Astrocyte (in vitro differentiated cells and primary cell): ENCODE results near the gene ZNF385C. TPM values are rescaled to one million over a fixed set of nuclear protein-coding genes. Genes with fewer than 3 reads are reported as not detected.

Source experiments
- DNase-seq: peaks from one replicate; pipeline ENCODE4 v3.0.0-alpha.2; 2010; ENCODE audit warnings: low read depth
- FAIRE-seq: peaks from 2 replicates; lab custom pipeline; 2011; peaks lifted over from hg19 to GRCh38; lab: Jason Lieb, UNC
- H2AFZ ChIP-seq: 2 replicates; pipeline ENCODE4 v1.6.0; 2012; ENCODE audit warnings: low read depth, low read length, inconsistent platforms
- H3K27ac ChIP-seq: 2 replicates; pipeline ENCODE4 v1.5.1; 2011; ENCODE audit warnings: low read depth, low read length, inconsistent platforms
- H3K27me3 ChIP-seq: 2 replicates; pipeline ENCODE4 v1.6.0; 2011; ENCODE audit warnings: low read length, inconsistent platforms; ENCODE audit not compliant: insufficient read depth
- H3K36me3 ChIP-seq: 2 replicates; pipeline ENCODE4 v1.5.1; 2011; ENCODE audit warnings: low read length, inconsistent platforms; ENCODE audit not compliant: insufficient read depth
- H3K4me1 ChIP-seq: 2 replicates; pipeline ENCODE4 v1.5.1; 2011; ENCODE audit warnings: low read length, inconsistent platforms; ENCODE audit not compliant: insufficient read depth
- H3K4me2 ChIP-seq: 2 replicates; pipeline ENCODE4 v1.6.0; 2012; ENCODE audit warnings: low read length, inconsistent platforms
- H3K4me3 ChIP-seq: 2 replicates; pipeline ENCODE4 v1.5.1; 2011; ENCODE audit warnings: low read depth, mild to moderate bottlenecking, low read length, inconsistent platforms; ENCODE audit not compliant: insufficient read depth
- H3K79me2 ChIP-seq: 2 replicates; pipeline ENCODE4 v1.6.0; 2012; ENCODE audit warnings: mild to moderate bottlenecking, low read length, inconsistent platforms; ENCODE audit not compliant: insufficient read depth
- H3K9ac ChIP-seq: 2 replicates; pipeline ENCODE4 v1.6.0; 2012; ENCODE audit warnings: mild to moderate bottlenecking, low read length, inconsistent platforms
- H3K9me3 ChIP-seq: 2 replicates; pipeline ENCODE4 v1.5.1; 2012; ENCODE audit warnings: low read depth, mild to moderate bottlenecking, low read length, inconsistent platforms; ENCODE audit not compliant: insufficient read depth
- H4K20me1 ChIP-seq: 2 replicates; pipeline ENCODE4 v1.6.0; 2012; ENCODE audit warnings: low read length, inconsistent platforms; ENCODE audit not compliant: insufficient read depth
- H3K27ac Mint-ChIP-seq: one replicate; pipeline ENCODE4 v1.8.0; 2021; ENCODE audit warnings: mild to moderate bottlenecking, mixed read lengths; ENCODE audit not compliant: unreplicated experiment
- H3K27me3 Mint-ChIP-seq: one replicate; pipeline ENCODE4 v1.8.0; 2021; ENCODE audit warnings: low read depth, mixed read lengths; ENCODE audit not compliant: unreplicated experiment
- H3K36me3 Mint-ChIP-seq: one replicate; pipeline ENCODE4 v1.8.0; 2021; ENCODE audit warnings: low read depth, mixed read lengths; ENCODE audit not compliant: unreplicated experiment
- H3K4me1 Mint-ChIP-seq: one replicate; pipeline ENCODE4 v1.8.0; 2021; ENCODE audit warnings: low read depth, mixed read lengths; ENCODE audit not compliant: unreplicated experiment
- H3K4me3 Mint-ChIP-seq: one replicate; pipeline ENCODE4 v1.8.0; 2021; ENCODE audit warnings: mild to moderate bottlenecking, moderate library complexity, mixed read lengths; ENCODE audit not compliant: unreplicated experiment
- H3K9me3 Mint-ChIP-seq: one replicate; pipeline ENCODE4 v1.8.0; 2021; ENCODE audit warnings: mild to moderate bottlenecking, mixed read lengths; ENCODE audit not compliant: unreplicated experiment
- EZH2 ChIP-seq: IDR thresholded peaks from 2 replicates; pipeline ENCODE4 v1.6.1; 2012; ENCODE audit warnings: mild to moderate bottlenecking, low read length, inconsistent platforms; ENCODE audit not compliant: insufficient read depth
- total RNA-seq: library from RNA; stranded (reverse); gene quantifications from 2 replicates; pipeline ENCODE4 v1.2.1, GENCODE V29; 2021
- TF ChIP-seq, protein P1 (sequence below): IDR thresholded peaks from 2 replicates; pipeline ENCODE4 v1.5.1; 2011; ENCODE audit warnings: low read depth, mild to moderate bottlenecking, inconsistent platforms, low read length, moderate library complexity; ENCODE audit not compliant: insufficient read depth

The ZNF385C gene
- total RNA-seq, 1 donor from 2014 or later, result 0.39 TPM

DNA sequence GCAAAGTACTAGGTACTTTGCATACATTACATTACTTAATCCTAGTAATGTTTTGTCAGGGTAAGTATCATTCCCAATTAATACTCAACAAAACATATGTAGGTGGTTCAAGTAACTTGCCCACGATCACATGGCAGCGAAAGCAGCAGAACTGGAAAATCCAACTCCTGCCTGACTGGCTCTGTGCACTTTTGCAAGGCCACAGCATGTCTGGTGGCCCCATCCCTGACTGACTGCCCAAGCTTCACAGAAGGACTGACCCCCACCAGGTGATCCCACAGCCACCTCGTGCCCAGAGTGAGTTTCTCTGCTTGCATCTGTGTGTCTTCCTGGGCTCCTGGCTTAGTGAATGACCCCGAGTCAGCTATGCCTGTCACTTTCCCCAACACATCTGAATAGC is 120.3 kb downstream of the ZNF385C start:
- peaks cover 10% of the 10 kb centered on the region for H3K79me2 ChIP-seq
- Mint-ChIP-seq H3K4me3 (no peak overlapping the region), H3K27ac (no peak overlapping the region), H3K27me3 (no peaks in the 10 kb centered on the region), H3K4me1 (peaks cover 7% of the 10 kb centered on the region), H3K36me3 (peaks cover 30% of the 10 kb centered on the region), H3K9me3 (no peaks in the 10 kb centered on the region)
- no peak overlapping the region for H3K27ac ChIP-seq
- DNase-seq (no peak), FAIRE-seq (no peak)
- H3K4me3 ChIP-seq, result no peak overlapping the region
- H3K9me3 ChIP-seq, result no peaks in the 10 kb centered on the region
- no peak overlapping the region for H3K9ac ChIP-seq
- H4K20me1 ChIP-seq, result peaks cover 45% of the 10 kb centered on the region
- H3K36me3 ChIP-seq, result peaks cover 47% of the 10 kb centered on the region
- peaks cover 6% of the 10 kb centered on the region for H3K4me1 ChIP-seq
- TF ChIP-seq, protein P1, sequence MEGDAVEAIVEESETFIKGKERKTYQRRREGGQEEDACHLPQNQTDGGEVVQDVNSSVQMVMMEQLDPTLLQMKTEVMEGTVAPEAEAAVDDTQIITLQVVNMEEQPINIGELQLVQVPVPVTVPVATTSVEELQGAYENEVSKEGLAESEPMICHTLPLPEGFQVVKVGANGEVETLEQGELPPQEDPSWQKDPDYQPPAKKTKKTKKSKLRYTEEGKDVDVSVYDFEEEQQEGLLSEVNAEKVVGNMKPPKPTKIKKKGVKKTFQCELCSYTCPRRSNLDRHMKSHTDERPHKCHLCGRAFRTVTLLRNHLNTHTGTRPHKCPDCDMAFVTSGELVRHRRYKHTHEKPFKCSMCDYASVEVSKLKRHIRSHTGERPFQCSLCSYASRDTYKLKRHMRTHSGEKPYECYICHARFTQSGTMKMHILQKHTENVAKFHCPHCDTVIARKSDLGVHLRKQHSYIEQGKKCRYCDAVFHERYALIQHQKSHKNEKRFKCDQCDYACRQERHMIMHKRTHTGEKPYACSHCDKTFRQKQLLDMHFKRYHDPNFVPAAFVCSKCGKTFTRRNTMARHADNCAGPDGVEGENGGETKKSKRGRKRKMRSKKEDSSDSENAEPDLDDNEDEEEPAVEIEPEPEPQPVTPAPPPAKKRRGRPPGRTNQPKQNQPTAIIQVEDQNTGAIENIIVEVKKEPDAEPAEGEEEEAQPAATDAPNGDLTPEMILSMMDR, result no peak
- no peak for TF ChIP-seq EZH2
- no peak overlapping the region for H2AFZ ChIP-seq
- H3K27me3 ChIP-seq, result no peaks in the 10 kb centered on the region
- no peak overlapping the region for H3K4me2 ChIP-seq

DNA sequence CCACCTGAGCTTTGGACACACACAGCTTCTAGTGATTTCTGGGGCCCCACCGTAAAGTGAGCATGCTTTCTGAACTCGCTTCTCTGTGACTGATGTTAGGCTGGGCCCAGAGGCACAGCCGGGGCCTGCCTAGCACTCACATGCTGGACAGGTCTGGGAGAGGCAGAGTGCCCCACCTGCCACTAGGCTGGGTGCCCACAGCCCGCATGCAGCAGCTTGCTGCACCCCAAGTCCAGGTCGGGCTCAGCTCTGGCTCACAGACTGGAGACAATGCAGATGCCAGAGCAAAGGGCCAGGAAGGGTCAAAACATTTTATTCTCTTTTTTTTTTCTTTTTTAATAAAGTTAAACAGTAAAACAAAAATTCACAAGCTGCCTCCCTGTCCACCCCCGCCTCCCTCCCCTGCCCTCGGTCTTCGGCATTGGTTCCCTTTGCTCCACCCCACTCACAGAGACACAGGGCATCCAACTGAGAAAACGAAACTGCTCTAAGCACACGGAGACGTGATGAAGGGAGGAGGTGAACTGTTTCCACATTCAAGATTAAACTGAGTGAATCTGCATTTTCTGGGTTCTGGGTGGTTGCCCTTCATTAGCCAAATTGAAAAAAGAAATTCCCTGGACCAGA is 122.0 kb downstream of the ZNF385C start:
- Histone ChIP-seq H3K36me3 (peaks cover 42% of the 10 kb centered on the region), H3K9ac (no peak overlapping the region), H3K79me2 (peaks cover 20% of the 10 kb centered on the region), H3K4me3 (no peak overlapping the region), H3K4me1 (no peaks in the 10 kb centered on the region), H2AFZ (no peak overlapping the region), H3K4me2 (no peak overlapping the region), H3K9me3 (no peaks in the 10 kb centered on the region), H3K27ac (no peak overlapping the region), H3K27me3 (no peaks in the 10 kb centered on the region), H4K20me1 (peaks cover 57% of the 10 kb centered on the region)
- no peak overlapping the region for H3K27ac Mint-ChIP-seq
- H3K4me1 Mint-ChIP-seq, result peaks cover 5% of the 10 kb centered on the region
- H3K27me3 Mint-ChIP-seq, result no peaks in the 10 kb centered on the region
- H3K36me3 Mint-ChIP-seq, result peaks cover 24% of the 10 kb centered on the region
- DNase-seq (no peak), FAIRE-seq (no peak)
- no peak for TF ChIP-seq EZH2
- TF ChIP-seq, protein P1, result no peak
- no peak overlapping the region for H3K4me3 Mint-ChIP-seq
- H3K9me3 Mint-ChIP-seq, result no peaks in the 10 kb centered on the region

Other genes with a start within 250 kb of the ZNF385C start
- gene KLHL11, start 233.1 kb downstream of the ZNF385C start, total RNA-seq, result 12.3 and 12.8 TPM in 2 replicates
- 296 and 326 TPM in 2 replicates for gene ACLY, start 179.5 kb downstream of the ZNF385C start, total RNA-seq
- 0.98 and 1.1 TPM in 2 replicates for gene ODAD4, start 167.9 kb downstream of the ZNF385C start, total RNA-seq
- 169 and 177 TPM in 2 replicates for gene CNP, start 131.7 kb downstream of the ZNF385C start, total RNA-seq
- 82.9 and 96.0 TPM in 2 replicates for gene DNAJC7, start 81.0 kb downstream of the ZNF385C start, total RNA-seq
- 60.5 and 66.0 TPM in 2 replicates for gene NKIRAS2, start 78.4 kb downstream of the ZNF385C start, total RNA-seq
- gene C17orf113, start 47.9 kb downstream of the ZNF385C start, total RNA-seq, result 0.19 and 0.23 TPM in 2 replicates
- gene DHX58, start 14.2 kb upstream of the ZNF385C start, total RNA-seq, result 5.4 and 5.5 TPM in 2 replicates
- 23.6 and 25.5 TPM in 2 replicates for gene KAT2A, start 22.9 kb upstream of the ZNF385C start, total RNA-seq
- gene HSPB9, start 24.3 kb upstream of the ZNF385C start, total RNA-seq, result not detected in 2 replicates
- 201 and 209 TPM in 2 replicates for gene RAB5C, start 56.5 kb upstream of the ZNF385C start, total RNA-seq
- gene KCNH4, start 82.7 kb upstream of the ZNF385C start, total RNA-seq, result not detected in 2 replicates
- gene HCRT, start 87.0 kb upstream of the ZNF385C start, total RNA-seq, result not detected in 2 replicates
- 0.26 and 0.64 TPM in 2 replicates for gene GHDC, start 96.0 kb upstream of the ZNF385C start, total RNA-seq
- gene STAT5B, start 177.9 kb upstream of the ZNF385C start, total RNA-seq, result 23.1 and 23.7 TPM in 2 replicates
- 0.77 and 1.9 TPM in 2 replicates for gene STAT5A, start 190.0 kb upstream of the ZNF385C start, total RNA-seq